K562 (cell line): ENCODE data around the gene CATSPER4. TPM values are rescaled to one million over a fixed set of nuclear protein-coding genes. Genes with fewer than 3 reads are reported as not detected.

ENCODE experiments used
- ATAC-seq: fragments of 200-7000 bp; cut with Tn5 transposase; 3 replicates; pipeline ENCODE4 v1.9.1; 2020; ENCODE audit warnings: moderate library complexity
- Bru-seq: library from RNA; stranded (reverse); fragments of 400-500 nt; gene quantifications from one replicate; lab custom pipeline; 2021; lab: Mats Ljungman, UMichigan
- BruChase-seq, 2 experiments: library from RNA; stranded (reverse); fragments of 400-500 nt; gene quantifications; one replicate each; lab custom pipeline; 2021; lab: Mats Ljungman, UMichigan
- BruUV-seq: library from RNA; stranded (reverse); fragments of 400-500 nt; replicated peaks from 2 replicates; lab custom pipeline; 2021; lab: Mats Ljungman, UMichigan
- CTCF ChIA-PET: fragments of 300-600 bp; formaldehyde crosslinking; extraction: SDS; loops from one replicate; lab custom pipeline; 2021; ENCODE audit warnings: low intra/inter-chr PET ratio; lab: Yijun Ruan, JAX
- POLR2A ChIA-PET: fragments of 300-600, 350-650 bp; sonication (Branson Sonifier 250); formaldehyde crosslinking; extraction: SDS; loops from one replicate; lab custom pipeline; 2021; ENCODE audit warnings: antibody characterized with exemption, inconsistent platforms; lab: Yijun Ruan, JAX
- DNase-seq, 4 experiments: peaks; one replicate each; pipeline versions ENCODE4 v3.0.0 to v3.0.0-alpha.2; 2011 to 2018; ENCODE audit warnings: low spot score in 3 of 4, mixed read lengths in 3 of 4; ENCODE audit errors: extremely low read depth in 1 of 4
- FAIRE-seq: peaks from 2 replicates; lab custom pipeline; 2011; peaks lifted over from hg19 to GRCh38; lab: Jason Lieb, UNC
- H2AFZ ChIP-seq: 2 replicates; pipeline ENCODE4 v1.6.0; 2011; ENCODE audit warnings: low read depth, low read length, control low read depth, inconsistent platforms
- H3K27ac ChIP-seq: fragments of 200-600 bp; 3 replicates; pipeline ENCODE4 v1.8.0; 2011; ENCODE audit warnings: low read depth, mild to moderate bottlenecking, control low read depth, inconsistent platforms, low read length, moderate library complexity, mixed read lengths; ENCODE audit errors: extremely low read depth
- H3K27me3 ChIP-seq, 2 experiments: fragments of 300-600 bp in 1 of 2; 2 replicates in 1 of 2; 3 replicates in 1 of 2; pipeline versions ENCODE4 v1.6.0 to v1.8.0; 2011; ENCODE audit warnings: inconsistent platforms in 2 of 2, low read length in 2 of 2, mild to moderate bottlenecking in 1 of 2, mixed read lengths in 1 of 2, moderate library complexity in 1 of 2; ENCODE audit not compliant: control insufficient read depth in 2 of 2, insufficient read depth in 2 of 2
- H3K36me3 ChIP-seq: fragments of 300-600 bp; 3 replicates; pipeline ENCODE4 v1.8.0; 2011; ENCODE audit warnings: mild to moderate bottlenecking, low read length, inconsistent platforms; ENCODE audit not compliant: control insufficient read depth, insufficient read depth
- H3K4me1 ChIP-seq, 2 experiments: fragments of 200-600 bp in 1 of 2; replicated peaks in 1 of 2; 2 replicates in 1 of 2; 3 replicates in 1 of 2; pipeline versions ENCODE4 v1.5.1 to v1.8.0; 2011; ENCODE audit warnings: inconsistent platforms in 2 of 2, low read length in 2 of 2, mild to moderate bottlenecking in 1 of 2, mixed read lengths in 1 of 2, moderate library complexity in 1 of 2; ENCODE audit not compliant: control insufficient read depth in 2 of 2, insufficient read depth in 2 of 2
- H3K4me2 ChIP-seq: 2 replicates; pipeline ENCODE4 v1.6.1; 2011; ENCODE audit warnings: low read length, control low read depth, inconsistent platforms, mixed read lengths; ENCODE audit not compliant: insufficient read depth
- H3K4me3 ChIP-seq: fragments of 200-600 bp; sonication (generic), shearing (Covaris generic); 2 replicates; pipeline ENCODE4 v1.5.1; 2016; ENCODE audit warnings: control low read depth, inconsistent platforms
- H3K79me2 ChIP-seq: fragments of 200-600 bp; 3 replicates; pipeline ENCODE4 v1.8.0; 2011; ENCODE audit warnings: low read length, inconsistent platforms; ENCODE audit not compliant: control insufficient read depth, insufficient read depth
- H3K9ac ChIP-seq, 2 experiments: 2 replicates each; pipeline versions ENCODE4 v1.6.0 to v1.6.1; 2011; ENCODE audit warnings: low read depth in 2 of 2, low read length in 2 of 2, control low read depth in 1 of 2, inconsistent platforms in 1 of 2, mild to moderate bottlenecking in 1 of 2, mixed read lengths in 1 of 2; ENCODE audit not compliant: insufficient read depth in 1 of 2
- H3K9me1 ChIP-seq: one replicate; pipeline ENCODE4 v1.6.0; 2011; ENCODE audit warnings: inconsistent platforms, mild to moderate bottlenecking, low read length, moderate library complexity; ENCODE audit not compliant: control insufficient read depth, insufficient read depth
- H3K9me3 ChIP-seq: replicated peaks from 2 replicates; pipeline ENCODE4 v1.5.1; 2011; ENCODE audit warnings: low read depth, low read length, inconsistent platforms; ENCODE audit not compliant: control insufficient read depth, insufficient read depth
- H4K20me1 ChIP-seq: replicated peaks from 2 replicates; pipeline ENCODE4 v1.6.1; 2011; ENCODE audit warnings: low read length, inconsistent platforms, mixed read lengths; ENCODE audit not compliant: control insufficient read depth, insufficient read depth
- CTBP1 ChIP-seq: fragments of 450-650 bp; IDR thresholded peaks from 2 replicates; pipeline ENCODE4 v1.6.1; 2016; ENCODE audit warnings: borderline replicate concordance
- MAZ ChIP-seq, 2 experiments: fragments of 450-650 bp in 1 of 2; sonication (generic) in 1 of 2; formaldehyde crosslinking; IDR thresholded peaks in 1 of 2; conservative IDR thresholded peaks in 1 of 2; 2 replicates each; pipeline versions ENCODE4 v1.4.0 to v1.5.0; 2020; ENCODE audit warnings: mild to moderate bottlenecking in 1 of 2, missing genetic modification reagents in 1 of 2
- MEIS2 ChIP-seq: fragments of 450-650 bp; IDR thresholded peaks from 2 replicates; pipeline ENCODE4 v1.6.1; 2014; ENCODE audit warnings: mild to moderate bottlenecking; ENCODE audit not compliant: partially characterized antibody
- PHB2 ChIP-seq: fragments of 450-650 bp; IDR thresholded peaks from 2 replicates; pipeline ENCODE4 v1.6.1; 2017; ENCODE audit warnings: low read depth
- RAD21 ChIP-seq, 2 experiments: fragments of 250-450 bp in 1 of 2; fragments of 450-650 bp in 1 of 2; sonication (Bioruptor Pico) in 1 of 2; formaldehyde crosslinking in 1 of 2; IDR thresholded peaks in 1 of 2; conservative IDR thresholded peaks in 1 of 2; 2 replicates each; pipeline versions ENCODE4 v1.4.0 to v1.8.0; 2020 to 2022; ENCODE audit warnings: mild to moderate bottlenecking in 2 of 2, moderate library complexity in 1 of 2
- TEAD4 ChIP-seq, 2 experiments: sonication (generic) in 1 of 2; formaldehyde crosslinking in 1 of 2; IDR thresholded peaks; 2 replicates each; pipeline versions ENCODE4 v1.6.1 to v1.8.0; 2012 to 2022; ENCODE audit warnings: borderline replicate concordance in 1 of 2, inconsistent platforms in 1 of 2, low read length in 1 of 2, mild to moderate bottlenecking in 1 of 2, missing genetic modification reagents in 1 of 2
- ZNF24 ChIP-seq: fragments of 450-650 bp; IDR thresholded peaks from 2 replicates; pipeline ENCODE4 v1.6.1; 2016
- WGBS: fragments of 100-300 bp; shearing (Covaris generic); methylation state at CpG from one replicate; pipeline ENCODE4 v1.1.6; 2016; ENCODE audit warnings: low coverage, mixed read lengths; ENCODE audit not compliant: insufficient coverage; ENCODE audit errors: missing lambda C conversion rate; 5-methylcytosine and 5-hydroxymethylcytosine counted together
- in situ Hi-C: fragments of 300-500 bp; cut with MboI; formaldehyde crosslinking; loops from 4 replicates; pipeline ENCODE4 v1.15.0; 2018; ENCODE audit warnings: inconsistent platforms, mixed read lengths
- intact Hi-C: fragments of 100-400 bp; cut with micrococcal nuclease; formaldehyde crosslinking; loops from 2 replicates; pipeline ENCODE4 v1.14.2; 2022
- long read RNA-seq, 3 experiments: library from polyadenylated mRNA in 2 of 3; library from RNA in 1 of 3; unstranded in 2 of 3; stranded (forward) in 1 of 3; transcript quantifications; one replicate each; pipeline ENCODE4 v2.0.0, GENCODE V29; 2019 to 2022
- polyA minus RNA-seq, 3 experiments: library from RNA; depleted of rRNA, polyadenylated mRNA; stranded (reverse); fragments of >200 nt; gene quantifications; 2 replicates each; pipeline ENCODE4 v1.2.3, GENCODE V29; 2011
- polyA plus RNA-seq, 8 experiments: library from polyadenylated mRNA; depleted of rRNA in 4 of 8; stranded (reverse) in 5 of 8; unstranded in 3 of 8; fragments of >200 nt; fragmentation: Nextera tagmentation in 2 of 8; fragmentation: Illumina TruSeq in 1 of 8; extraction: Ambion mirVana in 2 of 8; extraction: Trizol in 1 of 8; gene quantifications; 2 replicates each; pipeline versions ENCODE4 v1.2.1 to v1.2.3, GENCODE V29; 2011 to 2014; ENCODE audit warnings: inconsistent platforms in 1 of 8, missing spikeins in 1 of 8
- total RNA-seq, 7 experiments: library from RNA; depleted of rRNA in 6 of 7; stranded (reverse); fragments of >200 nt in 6 of 7; fragmentation: Illumina TruSeq in 2 of 7; extraction: Trizol in 2 of 7; gene quantifications; 2 replicates each; pipeline versions ENCODE4 v1.2.1 to v1.2.3, GENCODE V29; 2011 to 2021; ENCODE audit warnings: low replicate concordance in 1 of 7
- TF ChIP-seq, protein P1 (sequence below), 3 experiments: IDR thresholded peaks in 2 of 3; conservative IDR thresholded peaks in 1 of 3; 2 replicates each; pipeline ENCODE4 v1.5.1; 2011 to 2012; ENCODE audit warnings: low read length in 3 of 3, mild to moderate bottlenecking in 3 of 3, control low read depth in 2 of 3, improper control_type of control experiment in 1 of 3, inconsistent platforms in 1 of 3, low read depth in 1 of 3, mixed read lengths in 1 of 3, moderate library complexity in 1 of 3; ENCODE audit not compliant: insufficient read depth in 2 of 3
- TF ChIP-seq, protein P2 (sequence below): fragments of 450-650 bp; formaldehyde crosslinking; IDR thresholded peaks from 2 replicates; pipeline ENCODE4 v1.4.0; 2020; ENCODE audit warnings: mild to moderate bottlenecking, moderate library complexity

The CATSPER4 gene
- total RNA-seq (2011; cell fraction: chromatin; rRNA removed; ENCODE audit: low replicate concordance): not detected in 2 replicates
- total RNA-seq (2011; cell fraction: nucleolus; rRNA removed): not detected in 2 replicates
- total RNA-seq (2011; cell fraction: nucleoplasm; rRNA removed): not detected in 2 replicates
- total RNA-seq (2014; rRNA removed) (0.08 TPM in 1 of 2 replicates, not detected in the other), total RNA-seq (2014; rRNA removed; fragmentation: Illumina TruSeq; extraction: Trizol) (not detected in 2 replicates), total RNA-seq (2015; rRNA removed; fragmentation: Illumina TruSeq; extraction: Trizol) (not detected in 2 replicates), total RNA-seq (2021) (0.13 TPM in 1 of 2 replicates, not detected in the other), polyA plus RNA-seq (2011; rRNA removed) (0.05 TPM in 1 of 2 replicates, not detected in the other), polyA plus RNA-seq (2014; fragmentation: Illumina TruSeq; extraction: Trizol) (not detected in 2 replicates), polyA plus RNA-seq (2014; fragmentation: Nextera tagmentation; extraction: Ambion mirVana) (under 1 TPM in 1 of 2 experiments, not detected in 1; 0.04 TPM), polyA plus RNA-seq (2014; rRNA removed) (0.35 TPM in 1 of 2 replicates, not detected in the other), polyA minus RNA-seq (2011; rRNA and poly(A)+ RNA removed) (not detected in 2 replicates), Bru-seq, nascent RNA (percentile 25 among the genes with signal in this experiment), BruChase-seq, experiment 1, labeled RNA remaining after a 2-hour chase (percentile 17 among the genes with signal in this experiment), BruChase-seq, experiment 2, labeled RNA remaining after a 6-hour chase (not detected)
- polyA plus RNA-seq (2011; cell fraction: cytosol; rRNA removed): 0.04 TPM in 1 of 2 replicates, not detected in the other
- 0.10 and 0.13 TPM in 2 replicates for polyA plus RNA-seq (2011; cell fraction: nucleus; rRNA removed)
- 0.05 TPM in 1 of 2 replicates, not detected in the other for polyA plus RNA-seq (2012)
- not detected in 2 replicates for polyA minus RNA-seq (2011; cell fraction: cytosol; rRNA and poly(A)+ RNA removed)
- 0.27 TPM in 1 of 2 replicates, not detected in the other for polyA minus RNA-seq (2011; cell fraction: nucleus; rRNA and poly(A)+ RNA removed)
- long read RNA-seq, experiment 1: 0 reads
- long read RNA-seq, experiment 2: 0 reads
- long read RNA-seq, experiment 3: 0 reads

DNA sequence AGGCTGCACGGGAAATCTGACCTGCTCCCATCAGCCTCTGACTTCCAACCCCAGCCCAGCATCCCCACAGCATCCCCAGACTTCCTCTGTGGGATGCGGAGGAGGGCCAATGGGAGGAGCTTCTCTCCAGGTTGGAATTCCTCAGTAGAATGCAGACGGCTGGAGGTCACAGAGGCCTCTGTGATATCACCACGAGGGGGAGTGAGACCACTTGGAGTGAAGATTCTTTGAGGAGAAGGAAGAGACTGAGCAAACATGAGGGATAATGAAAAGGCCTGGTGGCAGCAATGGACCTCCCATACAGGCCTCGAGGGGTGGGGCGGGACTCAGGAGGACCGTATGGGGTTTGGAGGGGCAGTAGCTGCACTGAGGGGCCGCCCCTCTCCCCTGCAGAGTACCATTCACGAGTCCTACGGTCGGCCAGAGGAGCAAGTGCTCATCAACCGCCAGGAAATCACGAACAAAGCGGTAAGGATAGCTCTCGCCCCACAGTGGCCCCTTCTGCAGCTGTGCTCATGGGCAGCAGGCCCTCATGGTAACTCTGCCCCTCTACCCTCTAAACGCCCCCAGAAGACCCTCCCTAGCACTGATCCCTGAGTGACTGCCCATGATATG is at the start of gene CATSPER4:
Gene CATSPER4, plus strand, starts transcription at position 230 of the 615 bp plus-strand sequence. Its CDS starts 26 bp downstream, at position 256.
- H3K9me1 ChIP-seq: no peaks in the 10 kb centered on the region
- 0 out of 2 replicates have a peak, but pooled peaks cover 6% of the 10 kb centered on the region for H4K20me1 ChIP-seq
- H2AFZ ChIP-seq: peak within 1 kb of the TSS; percentile 75
- H3K9ac ChIP-seq: peak within 1 kb of the TSS in 1 of 2 experiments; percentile 56; a peak in 1 of 4 replicates
- no peak within 1 kb of the TSS for H3K27ac ChIP-seq
- H3K4me3 ChIP-seq: no peak within 1 kb of the TSS
- POLR2A ChIA-PET: interaction anchor here (0.6 to 1.4 kb wide), 5 partner anchors 9 to 25 kb away, joined by 3 to 8 read pairs (median 3); partner anchors contain the start of gene ZNF593
- peak; percentile 73 to 75 (median 74) for DNase-seq
- FAIRE-seq: peak; percentile 76
- in situ Hi-C loops: no loop called here
- no peaks in the 10 kb centered on the region for H3K36me3 ChIP-seq
- H3K79me2 ChIP-seq: no peaks in the 10 kb centered on the region
- intact Hi-C loops: loop anchor here (1.0 kb wide), 4 partner anchors 43 to 201 kb away; no protein-coding TSS in a partner anchor
- H3K4me1 ChIP-seq: peaks cover 0 to 23% of the 10 kb centered on the region in 2 experiments; a peak in 2 of 5 replicates
- peak; percentile 87 for ATAC-seq
- WGBS: 45% methylated on average over 15 of the region's 16 CpGs
- no peaks in the 10 kb centered on the region for H3K9me3 ChIP-seq
- CTCF ChIA-PET: interaction anchor here (0.7 to 1.6 kb wide), 4 partner anchors 44 to 201 kb away, joined by 3 to 4 read pairs (median 4); partner anchors contain the start of gene CEP85
- H3K4me2 ChIP-seq: no peak within 1 kb of the TSS
- BruUV-seq: no TSS peak
- H3K27me3 ChIP-seq: no peaks in the 10 kb centered on the region
- TF ChIP-seq MAZ (CRISPR knock-in tag; conservative IDR thresholded peaks at IDR 0.05 in 1 of 2, IDR thresholded peaks at IDR 0.05 in 1 of 2) (peak in 1 of 2 experiments; percentile 47; a peak in 2 of 4 replicates), PHB2 (no peak), TEAD4 (IDR thresholded peaks at IDR 0.05; ENCODE audit: low read length) (peak; percentile 48; the same call in 1 of the 2 replicates), TEAD4 (CRISPR knock-in tag; IDR thresholded peaks at IDR 0.05; ENCODE audit: borderline replicate concordance) (no peak), CTBP1 (peak; percentile 97), RAD21 (CRISPR knock-in tag; conservative IDR thresholded peaks at IDR 0.05 in 1 of 2, IDR thresholded peaks at IDR 0.05 in 1 of 2) (peak; percentile 57 to 82), MEIS2 (no peak), ZNF24 (0 out of 2 replicates have a peak, but pooled peaks have one; percentile 27)
- TF ChIP-seq, protein P1, sequence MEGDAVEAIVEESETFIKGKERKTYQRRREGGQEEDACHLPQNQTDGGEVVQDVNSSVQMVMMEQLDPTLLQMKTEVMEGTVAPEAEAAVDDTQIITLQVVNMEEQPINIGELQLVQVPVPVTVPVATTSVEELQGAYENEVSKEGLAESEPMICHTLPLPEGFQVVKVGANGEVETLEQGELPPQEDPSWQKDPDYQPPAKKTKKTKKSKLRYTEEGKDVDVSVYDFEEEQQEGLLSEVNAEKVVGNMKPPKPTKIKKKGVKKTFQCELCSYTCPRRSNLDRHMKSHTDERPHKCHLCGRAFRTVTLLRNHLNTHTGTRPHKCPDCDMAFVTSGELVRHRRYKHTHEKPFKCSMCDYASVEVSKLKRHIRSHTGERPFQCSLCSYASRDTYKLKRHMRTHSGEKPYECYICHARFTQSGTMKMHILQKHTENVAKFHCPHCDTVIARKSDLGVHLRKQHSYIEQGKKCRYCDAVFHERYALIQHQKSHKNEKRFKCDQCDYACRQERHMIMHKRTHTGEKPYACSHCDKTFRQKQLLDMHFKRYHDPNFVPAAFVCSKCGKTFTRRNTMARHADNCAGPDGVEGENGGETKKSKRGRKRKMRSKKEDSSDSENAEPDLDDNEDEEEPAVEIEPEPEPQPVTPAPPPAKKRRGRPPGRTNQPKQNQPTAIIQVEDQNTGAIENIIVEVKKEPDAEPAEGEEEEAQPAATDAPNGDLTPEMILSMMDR (IDR thresholded peaks at IDR 0.05 in 2 of 3, conservative IDR thresholded peaks at IDR 0.05 in 1 of 3; ENCODE audit: insufficient read depth in 2 of 3, low read depth in 1 of 3, low read length in 3 of 3): peak; percentile 68 to 82 (median 74)
- TF ChIP-seq, protein P2, sequence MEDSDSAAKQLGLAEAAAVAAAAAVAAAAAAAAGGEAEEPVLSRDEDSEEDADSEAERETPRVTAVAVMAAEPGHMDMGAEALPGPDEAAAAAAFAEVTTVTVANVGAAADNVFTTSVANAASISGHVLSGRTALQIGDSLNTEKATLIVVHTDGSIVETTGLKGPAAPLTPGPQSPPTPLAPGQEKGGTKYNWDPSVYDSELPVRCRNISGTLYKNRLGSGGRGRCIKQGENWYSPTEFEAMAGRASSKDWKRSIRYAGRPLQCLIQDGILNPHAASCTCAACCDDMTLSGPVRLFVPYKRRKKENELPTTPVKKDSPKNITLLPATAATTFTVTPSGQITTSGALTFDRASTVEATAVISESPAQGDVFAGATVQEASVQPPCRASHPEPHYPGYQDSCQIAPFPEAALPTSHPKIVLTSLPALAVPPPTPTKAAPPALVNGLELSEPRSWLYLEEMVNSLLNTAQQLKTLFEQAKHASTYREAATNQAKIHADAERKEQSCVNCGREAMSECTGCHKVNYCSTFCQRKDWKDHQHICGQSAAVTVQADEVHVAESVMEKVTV (CRISPR knock-in tag): 0 out of 2 replicates have a peak, but pooled peaks have one; percentile 10
